ENCODE data around the gene GPC1. TPM values are rescaled to one million over a fixed set of nuclear protein-coding genes. Genes with fewer than 3 reads are reported as not detected.
A peak's percentile ranks its signal among the peaks of the same experiment; 100 is the strongest.

The GPC1 gene, protein sequence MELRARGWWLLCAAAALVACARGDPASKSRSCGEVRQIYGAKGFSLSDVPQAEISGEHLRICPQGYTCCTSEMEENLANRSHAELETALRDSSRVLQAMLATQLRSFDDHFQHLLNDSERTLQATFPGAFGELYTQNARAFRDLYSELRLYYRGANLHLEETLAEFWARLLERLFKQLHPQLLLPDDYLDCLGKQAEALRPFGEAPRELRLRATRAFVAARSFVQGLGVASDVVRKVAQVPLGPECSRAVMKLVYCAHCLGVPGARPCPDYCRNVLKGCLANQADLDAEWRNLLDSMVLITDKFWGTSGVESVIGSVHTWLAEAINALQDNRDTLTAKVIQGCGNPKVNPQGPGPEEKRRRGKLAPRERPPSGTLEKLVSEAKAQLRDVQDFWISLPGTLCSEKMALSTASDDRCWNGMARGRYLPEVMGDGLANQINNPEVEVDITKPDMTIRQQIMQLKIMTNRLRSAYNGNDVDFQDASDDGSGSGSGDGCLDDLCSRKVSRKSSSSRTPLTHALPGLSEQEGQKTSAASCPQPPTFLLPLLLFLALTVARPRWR
- 16.0 and 18.6 TPM in 2 replicates for total RNA-seq (2012; rRNA removed)
- 211 and 222 TPM in 2 replicates for polyA plus RNA-seq (2012; rRNA removed)
- polyA plus RNA-seq (2012; cell fraction: cytosol; rRNA removed), result 148 and 334 TPM in 2 replicates
- polyA plus RNA-seq (2012; cell fraction: nucleus; rRNA removed; ENCODE audit: low replicate concordance), result 193 and 494 TPM in 2 replicates
- Bru-seq, nascent RNA, result percentile 61 among the genes with signal in this experiment
- BruChase-seq, experiment 1, labeled RNA remaining after a 6-hour chase, result percentile 64 among the genes with signal in this experiment
- BruChase-seq, experiment 2, labeled RNA remaining after a 2-hour chase, result percentile 64 among the genes with signal in this experiment
- long read RNA-seq, transcript GPC1-201 (9 exons, 3,713 nt), result major isoform, 215 of 401 reads
- long read RNA-seq, partial matches to known transcripts, result 176 of 401 reads
- long read RNA-seq, other reads (novel, unspliced or antisense), result 10 of 401 reads

DNA sequence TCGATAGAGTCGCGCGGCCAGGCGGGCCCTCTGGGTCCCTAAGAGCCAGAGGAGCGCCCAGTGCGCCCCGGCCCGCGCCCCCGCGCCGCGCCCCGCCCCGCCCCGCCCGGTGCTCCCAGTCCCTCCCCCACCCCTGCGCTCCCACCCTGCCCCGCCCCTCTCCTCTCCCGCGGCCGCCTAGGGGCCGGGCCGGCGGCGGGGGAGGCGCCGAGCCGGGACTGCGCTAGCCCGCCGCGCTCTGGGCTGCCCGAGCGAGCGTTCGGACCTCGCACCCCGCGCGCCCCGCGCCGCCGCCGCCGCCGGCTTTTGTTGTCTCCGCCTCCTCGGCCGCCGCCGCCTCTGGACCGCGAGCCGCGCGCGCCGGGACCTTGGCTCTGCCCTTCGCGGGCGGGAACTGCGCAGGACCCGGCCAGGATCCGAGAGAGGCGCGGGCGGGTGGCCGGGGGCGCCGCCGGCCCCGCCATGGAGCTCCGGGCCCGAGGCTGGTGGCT is at the start of gene GPC1:
GPC1 (plus strand) TSS at position 207 of the 491 bp plus-strand sequence; CDS start at position 463, 256 bp downstream.
- Histone ChIP-seq H2BK15ac (ENCODE audit: low read depth, low read length) (peak within 1 kb of the TSS; percentile 80; the same call in 1 of the 3 replicates), H4K20me1 (ENCODE audit: insufficient read depth, low read length) (peaks cover 39% of the 10 kb centered on the region), H2BK120ac (ENCODE audit: low read depth, low read length) (peak within 1 kb of the TSS; percentile 83), H2AFZ (replicated peaks; ENCODE audit: low read length, poor library complexity) (peak within 1 kb of the TSS; percentile 88), H2AK5ac (ENCODE audit: low read depth, low read length) (peak within 1 kb of the TSS; percentile 96), H3K79me1 (ENCODE audit: low read depth in 1 of 2, low read length in 2 of 2) (peaks cover 2 to 57% of the 10 kb centered on the region in 2 experiments; a peak in 2 of 4 replicates), H3K36me3 (ENCODE audit: control insufficient read depth, insufficient read depth, low read length) (peaks cover 2% of the 10 kb centered on the region; the same call in 1 of the 2 replicates), H3K18ac (ENCODE audit: low read depth, low read length) (peak within 1 kb of the TSS; percentile 52; the same call in 1 of the 2 replicates), H3K56ac (ENCODE audit: extremely low read depth, insufficient read depth, low read length) (peak within 1 kb of the TSS; percentile 75), H3K23ac (ENCODE audit: low read depth, low read length) (peak within 1 kb of the TSS; percentile 95), H4K5ac (ENCODE audit: low read depth, low read length) (peak within 1 kb of the TSS; percentile 28), H3K9me3 (ENCODE audit: control insufficient read depth, insufficient read depth, low read length) (no peaks in the 10 kb centered on the region), H3K4ac (ENCODE audit: low read depth, low read length) (peak within 1 kb of the TSS; percentile 98), H2BK20ac (ENCODE audit: low read depth, low read length) (peak within 1 kb of the TSS; percentile 43; the same call in 1 of the 2 replicates), H3K9me1 (ENCODE audit: insufficient read depth, low read length) (peaks cover 18% of the 10 kb centered on the region), H3K27ac (ENCODE audit: insufficient read depth, low read length) (peak within 1 kb of the TSS; percentile 93), H3K4me2 (ENCODE audit: low read depth, low read length) (peak within 1 kb of the TSS; percentile 97), H2BK5ac (ENCODE audit: low read depth, low read length, poor library complexity, severe bottlenecking) (peak within 1 kb of the TSS; percentile 92), H3K4me1 (ENCODE audit: control insufficient read depth, insufficient read depth, low read length) (peaks cover 30% of the 10 kb centered on the region), H3K27me3 (ENCODE audit: control insufficient read depth, insufficient read depth, low read length) (no peaks in the 10 kb centered on the region), H3K4me3 (ENCODE audit: insufficient read depth, low read depth, low read length) (peak within 1 kb of the TSS; percentile 92), H3K14ac (replicated peaks; ENCODE audit: low read depth, low read length) (peak within 1 kb of the TSS; percentile 81), H3K9ac (ENCODE audit: low read depth, low read length) (peak within 1 kb of the TSS; percentile 70), H4K8ac (ENCODE audit: low read depth in 2 of 2, low read length in 2 of 2) (peak within 1 kb of the TSS; percentile 67 to 99), H4K91ac (ENCODE audit: insufficient read depth, low read depth, low read length) (peak within 1 kb of the TSS; percentile 94), H2AK9ac (replicated peaks; ENCODE audit: low read depth, low read length, poor library complexity) (peak within 1 kb of the TSS; percentile 98)
- peak; percentile 76 for DNase-seq
- in situ Hi-C loops (cut with MboI; ENCODE audit: low sequenced_read_pairs) (loop anchor here (5.0 kb wide), 1 partner anchor 203 kb away; no protein-coding TSS in a partner anchor), dilution Hi-C loops (cut with HindIII; ENCODE audit: low sequenced_read_pairs, unreplicated experiment) (no loop called here), intact Hi-C loops (cut with micrococcal nuclease) (loop anchor here (2.0 to 5.0 kb wide), 2 partner anchors 51 to 373 kb away; no protein-coding TSS in a partner anchor)
- ATAC-seq (ENCODE audit: low read depth), result peak; percentile 78
- ChIA-PET POLR2A (ENCODE audit: unreplicated experiment) (no interaction called here), CTCF (interaction anchor here (1.7 kb wide), 1 partner anchor 202 kb away, joined by 10 read pairs; no protein-coding TSS in a partner anchor)
- no TSS peak for BruUV-seq (replicated peaks)
- TF ChIP-seq POLR2A (IDR thresholded peaks at IDR 0.05; ENCODE audit: low read depth, low read length) (peak; percentile 74), SMC3 (IDR thresholded peaks at IDR 0.05; ENCODE audit: low read depth, low read length) (no peak), MAZ (IDR thresholded peaks at IDR 0.05; ENCODE audit: borderline replicate concordance, low read depth, low read length) (peak; percentile 4; the same call in 1 of the 2 replicates)
- WGBS, 2 experiments (ENCODE audit: extremely low coverage in 2 of 2, insufficient read length in 1 of 2), result 6% methylated on average over 21 of the region's 77 CpGs; no CpG with 5 or more reads in 1 of the 2 experiments
